Measurements from ENCODE around the gene ASB18.
"Not testable (repeated sequence)": the region's sequence is repeated elsewhere in the genome, so short reads cannot be mapped to it uniquely, and the experiment has no call there.

Gene ASB18, protein sequence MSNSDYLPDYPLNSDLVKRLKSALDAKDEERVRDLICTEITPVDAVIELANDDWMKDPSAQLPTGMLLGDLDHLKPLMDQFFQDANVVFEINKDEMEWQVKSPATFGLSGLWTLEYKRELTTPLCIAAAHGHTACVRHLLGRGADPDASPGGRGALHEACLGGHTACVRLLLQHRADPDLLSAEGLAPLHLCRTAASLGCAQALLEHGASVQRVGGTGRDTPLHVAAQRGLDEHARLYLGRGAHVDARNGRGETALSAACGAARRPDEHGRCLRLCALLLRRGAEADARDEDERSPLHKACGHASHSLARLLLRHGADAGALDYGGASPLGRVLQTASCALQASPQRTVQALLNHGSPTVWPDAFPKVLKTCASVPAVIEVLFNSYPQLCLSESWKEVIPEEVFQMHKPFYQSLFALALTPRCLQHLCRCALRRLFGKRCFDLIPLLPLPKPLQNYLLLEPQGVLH

DNA sequence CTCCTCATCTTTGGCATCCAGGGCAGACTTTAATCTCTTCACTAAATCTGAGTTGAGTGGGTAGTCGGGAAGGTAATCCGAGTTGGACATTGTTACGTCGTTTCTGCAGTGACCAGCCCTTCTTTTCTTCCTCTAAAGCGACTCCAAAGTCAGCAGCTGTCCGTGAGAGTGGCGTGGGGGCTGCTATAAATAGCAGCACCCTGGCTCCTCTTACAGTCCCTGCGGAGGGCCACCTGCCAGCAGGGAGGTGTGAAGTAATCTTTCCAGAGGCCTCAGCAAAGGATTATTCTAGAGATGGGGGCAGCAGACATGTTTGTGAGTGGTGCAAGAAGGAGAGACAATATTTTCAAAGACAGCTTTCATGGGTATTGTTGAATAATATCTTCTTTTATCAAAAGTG lies at the start of gene ASB18:
ASB18 (minus strand) TSS at position 151 of the 400 bp plus-strand sequence; CDS start at position 90, 61 bp downstream.
- DNase-seq, result peak in 2 of 3 experiments; percentile 5 to 26

GRCh38 chr2:236311286-236311685 lies 47.1 kb upstream of the ASB18 start:
- no peak for DNase-seq

- peak; percentile 1 to 48 (median 13) for DNase-seq
Observed at GRCh38 chr2:236309669-236310029, 45.4 kb upstream of the ASB18 start.

DNA sequence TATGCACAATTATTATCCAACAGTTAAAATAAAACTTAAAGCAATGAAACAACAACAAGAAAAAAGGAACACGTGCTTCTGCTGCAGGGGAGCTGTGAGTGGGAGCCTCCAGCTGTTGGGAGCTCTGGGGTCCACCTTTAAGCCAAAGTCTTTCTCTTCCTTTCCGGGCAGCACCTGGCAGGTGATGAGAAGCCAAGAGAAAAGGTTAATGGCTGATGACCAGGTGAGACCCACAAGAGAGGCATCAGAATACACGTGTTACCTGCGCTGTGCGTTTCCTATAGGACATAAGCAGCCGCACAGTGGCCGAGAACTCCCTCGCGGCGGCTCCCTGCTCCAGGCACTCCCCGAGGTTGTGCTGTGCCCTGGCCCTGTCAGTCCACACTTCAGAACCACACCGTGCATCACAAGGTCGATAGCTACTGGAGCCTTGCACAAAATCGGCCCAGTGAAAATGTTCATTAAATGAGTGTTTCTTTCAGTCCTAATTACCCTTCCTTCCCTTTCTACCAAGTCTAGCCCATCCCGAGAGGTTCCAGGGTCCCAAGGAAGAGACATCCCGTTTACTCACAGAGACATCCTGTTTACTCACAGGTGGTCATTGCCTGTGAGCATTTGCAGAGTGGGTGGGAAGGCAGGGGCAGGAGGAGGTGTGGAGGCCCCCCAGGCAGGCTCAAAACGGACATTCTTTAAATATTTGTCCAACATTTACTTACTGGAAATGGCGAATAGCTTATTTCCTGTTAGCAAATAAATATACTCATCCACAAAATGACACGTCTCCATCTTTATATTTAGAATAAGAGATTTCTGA lies 44.9 kb upstream of the ASB18 start:
- DNase-seq, result no peak

DNA sequence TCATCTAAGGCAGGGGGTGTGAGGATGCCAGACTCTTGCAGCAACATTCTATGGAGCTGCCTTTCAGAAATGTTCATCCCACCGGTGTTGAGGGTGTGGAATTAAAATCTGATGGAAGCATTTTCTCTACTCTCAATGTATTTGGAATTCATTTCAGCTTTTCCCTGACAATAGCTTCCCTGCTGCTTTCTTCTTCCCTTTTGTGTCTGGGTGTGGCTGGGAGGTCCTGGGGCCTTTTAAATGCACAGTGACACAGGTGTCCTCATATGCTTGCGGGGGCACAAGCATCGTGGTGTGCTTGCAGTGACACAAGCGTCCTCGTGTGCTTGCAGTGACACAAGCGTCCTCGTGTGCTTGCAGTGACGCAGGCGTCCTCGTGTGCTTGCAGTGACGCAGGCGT lies 43.4 kb upstream of the ASB18 start:
- DNase-seq, result no peak

DNA sequence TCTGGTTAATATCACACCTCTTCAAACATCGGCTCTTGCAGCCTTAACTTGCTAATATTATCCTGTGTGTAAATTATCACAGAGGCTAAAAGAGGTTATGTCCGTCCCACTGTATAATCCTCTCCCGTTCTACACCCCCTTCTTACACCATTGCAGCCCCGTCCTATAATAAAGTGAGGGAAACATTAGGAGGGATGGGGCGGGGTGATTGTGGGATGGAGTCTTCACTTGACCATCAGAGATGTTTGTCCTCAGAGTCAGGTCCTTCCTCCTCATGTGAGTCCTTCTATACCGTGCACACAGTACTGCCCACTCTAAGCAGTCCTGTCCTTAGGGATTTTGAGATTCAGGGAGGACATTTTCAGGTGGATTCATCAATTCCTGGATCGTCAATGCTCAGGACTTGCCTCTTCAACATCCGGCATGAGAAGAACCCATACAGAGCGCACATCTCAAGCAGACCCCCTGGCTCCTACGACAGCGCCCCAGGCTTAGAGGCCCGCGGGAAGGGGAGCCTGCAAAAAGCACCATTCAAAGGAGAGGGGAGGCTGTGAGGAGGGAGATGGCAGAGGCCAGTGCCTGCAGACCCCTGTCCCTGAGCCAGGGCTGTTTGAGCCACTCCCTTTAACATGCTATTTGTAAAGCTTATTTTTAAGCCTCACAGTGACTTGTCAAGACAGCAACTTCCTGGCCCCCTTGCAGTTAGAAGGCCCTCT lies 42.8 kb upstream of the ASB18 start:
- DNase-seq, result no peak

DNA sequence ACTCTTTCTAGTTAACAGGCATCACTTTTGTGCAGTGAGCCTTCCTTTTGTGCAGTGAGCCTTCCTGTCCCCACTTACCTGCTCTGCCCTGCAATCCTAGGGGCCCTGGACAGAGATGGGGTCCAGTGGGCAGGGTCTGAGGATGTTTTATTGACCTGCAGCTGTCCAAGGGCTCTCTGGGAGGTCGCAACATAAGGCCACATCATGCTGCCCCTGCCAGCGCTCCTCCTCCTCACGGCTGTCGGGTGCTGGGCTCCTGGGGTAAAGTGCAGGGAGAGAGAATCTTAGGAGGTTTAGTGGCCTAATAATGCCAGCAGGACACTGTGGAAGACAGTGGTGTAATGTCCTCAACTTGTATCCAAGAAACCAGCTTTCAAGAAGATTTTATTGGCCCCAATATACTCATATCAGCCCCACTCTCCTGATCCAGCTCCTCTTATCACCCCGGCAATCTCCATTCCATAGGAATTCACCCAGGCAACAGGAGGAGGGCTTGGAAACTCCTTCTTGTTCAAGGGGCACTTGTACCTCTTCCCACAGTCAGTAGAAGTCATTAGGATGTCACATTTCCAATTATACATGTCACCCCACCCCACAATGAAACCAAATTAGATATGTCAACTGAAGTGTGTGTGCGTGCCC lies 41.9 kb upstream of the ASB18 start:
- peak in 1 of 3 experiments; percentile 1 for DNase-seq

DNA sequence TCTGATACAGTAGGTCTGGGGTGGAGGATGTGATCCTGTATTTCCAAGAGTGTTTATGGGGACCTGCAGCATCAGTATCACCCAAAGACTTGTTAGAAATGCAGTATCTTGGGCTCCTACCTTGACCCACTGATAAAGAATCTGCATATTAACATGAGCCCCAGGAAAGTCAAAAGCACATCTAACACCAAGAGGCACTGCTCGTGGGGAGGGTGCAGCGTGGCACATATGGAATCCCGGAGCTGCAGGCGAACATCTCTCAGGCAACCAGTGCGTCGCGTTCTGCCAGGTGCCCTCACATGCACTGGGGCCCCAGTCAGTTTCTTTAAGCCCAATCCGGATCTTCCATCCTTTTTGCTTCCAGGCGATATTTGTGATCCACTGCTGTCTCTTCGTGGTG lies 41.3 kb upstream of the ASB18 start:
- DNase-seq, result no peak

DNA sequence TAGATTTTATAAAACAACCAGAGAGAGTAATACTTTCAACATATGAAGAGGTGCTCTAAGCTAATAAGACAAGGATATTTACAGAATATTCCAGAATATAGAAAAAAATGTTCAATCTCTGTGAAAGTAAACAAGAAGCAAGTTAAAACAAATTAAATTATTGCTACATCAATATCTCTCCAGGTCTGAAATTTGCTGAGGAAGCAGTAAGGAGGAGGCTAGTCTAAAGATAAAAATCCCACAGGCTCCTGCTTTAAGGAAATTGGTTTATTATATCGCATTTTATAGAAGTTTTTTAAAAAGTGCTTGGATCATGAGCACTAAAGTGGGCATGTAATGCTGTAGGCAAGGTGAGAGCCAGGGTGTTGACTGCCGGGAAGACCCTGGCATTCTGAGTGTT lies 39.7 kb upstream of the ASB18 start:
- DNase-seq, result no peak

GRCh38 chr2:236302555-236302954 lies 38.3 kb upstream of the ASB18 start:
- DNase-seq, result no peak

DNA sequence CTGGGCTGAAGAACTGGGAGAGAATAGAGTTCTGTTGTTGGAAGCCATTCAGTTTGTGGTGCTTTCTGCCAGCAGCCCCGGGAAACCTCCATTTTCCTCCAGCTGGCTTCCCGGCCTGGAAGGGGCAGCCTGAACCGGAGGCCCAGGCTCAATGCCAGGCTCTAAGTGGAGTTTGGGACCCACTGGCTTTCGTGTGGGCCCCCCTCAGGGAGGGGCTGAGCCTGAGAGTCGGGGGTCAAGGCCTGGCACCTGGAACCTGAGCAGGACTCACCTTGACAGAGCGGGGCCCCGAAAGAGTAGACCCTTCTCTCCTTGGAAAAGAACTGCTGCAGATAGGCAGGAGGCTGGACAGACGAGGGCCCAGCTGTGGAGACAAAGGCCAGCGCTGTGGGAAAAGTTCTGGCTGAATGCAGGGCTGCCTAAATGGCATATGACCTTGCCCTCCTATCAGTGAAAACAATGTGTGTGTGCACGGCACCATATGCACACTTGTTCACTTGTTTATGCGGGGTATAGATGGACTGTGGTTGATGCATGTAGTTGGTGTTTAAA lies 34.8 kb upstream of the ASB18 start:
- DNase-seq, result no peak

- DNase-seq, result no peak
Observed at GRCh38 chr2:236295481-236295880, 31.3 kb upstream of the ASB18 start.

- no peak for DNase-seq
Observed at GRCh38 chr2:236294647-236295046, 30.4 kb upstream of the ASB18 start.

DNA sequence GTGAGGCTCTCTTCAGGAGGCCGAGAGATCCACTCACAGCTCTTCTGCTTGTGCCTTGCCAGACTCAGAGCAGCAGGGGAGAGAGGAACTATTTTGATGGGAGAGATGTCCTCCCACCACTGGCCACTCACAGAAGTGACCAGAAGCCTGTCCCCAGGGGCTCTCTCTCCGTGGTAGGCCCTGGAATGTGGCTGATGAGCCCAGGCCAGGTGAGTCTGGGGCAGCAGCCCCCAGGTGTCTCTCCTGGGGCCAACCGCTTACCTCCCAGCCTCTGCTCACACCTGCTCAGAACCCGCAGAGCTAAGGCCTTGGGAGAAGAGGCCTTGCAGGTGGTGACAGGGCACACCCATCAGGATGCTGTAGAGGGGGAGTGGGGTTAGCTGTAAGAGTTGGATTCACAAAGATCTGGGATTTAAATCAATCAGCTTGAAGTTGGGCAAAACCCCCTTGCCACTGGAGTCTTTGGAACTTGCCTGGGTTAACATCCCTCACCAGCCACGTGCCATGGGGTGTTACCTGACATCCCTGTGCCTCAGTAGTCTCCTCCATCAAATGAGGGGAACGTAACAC lies 29.1 kb upstream of the ASB18 start:
- DNase-seq, result no peak

- DNase-seq, result no peak
Observed at GRCh38 chr2:236291911-236292310, 27.7 kb upstream of the ASB18 start.

- DNase-seq, result no peak
Observed at GRCh38 chr2:236291476-236291875, 27.3 kb upstream of the ASB18 start.

- DNase-seq, result no peak
Observed at GRCh38 chr2:236290742-236291425, 26.7 kb upstream of the ASB18 start.

GRCh38 chr2:236289766-236290462 lies 25.7 kb upstream of the ASB18 start:
- DNase-seq, result no peak

DNA sequence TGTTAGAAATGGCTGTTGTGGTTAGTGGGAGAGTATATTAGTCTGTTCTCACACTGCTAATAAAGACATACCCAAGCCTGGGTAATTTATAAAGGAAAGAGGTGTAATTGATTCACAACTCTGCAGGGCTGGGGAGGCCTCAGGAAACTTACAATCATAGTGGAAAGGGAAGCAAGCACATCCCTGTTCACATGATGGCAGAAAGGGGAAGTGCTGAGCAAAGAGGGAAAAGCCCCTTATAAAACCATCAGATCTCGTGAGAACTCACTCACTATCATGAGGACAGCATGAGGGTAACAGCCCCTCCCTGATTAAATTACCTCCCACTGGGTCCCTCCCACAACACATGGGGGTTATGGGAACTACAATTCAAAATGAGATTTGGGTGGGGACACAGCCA lies 24.2 kb upstream of the ASB18 start:
- not testable (repeated sequence) for DNase-seq

DNA sequence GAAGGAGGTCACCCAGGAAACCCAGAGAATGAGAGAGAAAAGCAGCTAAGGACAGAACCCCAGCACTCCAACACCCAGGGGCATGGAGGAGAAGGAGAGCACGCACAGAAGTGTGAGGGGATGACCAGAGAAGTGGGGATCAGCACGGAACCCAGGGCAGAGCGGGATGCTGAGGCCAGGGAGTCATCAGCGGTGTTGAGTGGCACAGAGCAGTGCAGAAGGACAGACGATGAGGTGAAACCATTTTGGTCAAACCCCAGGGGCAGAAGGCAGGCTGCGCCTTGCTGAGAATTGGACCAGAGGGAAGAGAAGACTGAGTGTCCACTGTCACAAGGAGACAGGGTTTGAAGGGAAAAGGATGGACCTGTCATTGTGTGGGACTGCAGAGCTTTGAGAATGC lies 23.4 kb upstream of the ASB18 start:
- no peak for DNase-seq

Data from NCI-H1417 (cell line).